B cell (primary cell): ENCODE measurements around the gene TTC28. TPM values are rescaled to one million over a fixed set of nuclear protein-coding genes. Genes with fewer than 3 reads are reported as not detected.

Experiments used
- ATAC-seq: fragments of 200-7000 bp; cut with Tn5 transposase; one replicate; pipeline ENCODE4 v1.10.0; 2021; ENCODE audit warnings: low read depth, mild to moderate bottlenecking, moderate number of reproducible peaks, moderate library complexity
- CTCF ChIA-PET: fragments of 350-600 bp; sonication (Branson Sonifier 250); formaldehyde crosslinking; loops from one replicate; lab custom pipeline; 2021; ENCODE audit warnings: antibody characterized with exemption, inconsistent platforms; lab: Charles Lee
- POLR2A ChIA-PET: fragments of 350-600 bp; sonication (Branson Sonifier 250); formaldehyde crosslinking; loops from one replicate; lab custom pipeline; 2021; ENCODE audit warnings: antibody characterized with exemption; lab: Charles Lee
- DNase-seq: peaks from one replicate; pipeline ENCODE4 v3.0.0; 2013
- H2AFZ ChIP-seq: 2 replicates; pipeline ENCODE4 v1.6.1; 2012; ENCODE audit warnings: mild to moderate bottlenecking, low read depth, low read length; ENCODE audit not compliant: insufficient read depth, poor library complexity, severe bottlenecking
- H3K27ac ChIP-seq, 2 donors: 1 replicate in 1 of 2; 2 replicates in 1 of 2; pipeline ENCODE4 v1.5.1; 2012 to 2013; ENCODE audit warnings: low read length in 2 of 2, mild to moderate bottlenecking in 2 of 2, moderate library complexity in 1 of 2
- H3K27me3 ChIP-seq, 4 experiments: fragments of 200-600 bp in 1 of 4; sonication (generic) in 1 of 4; replicated peaks in 1 of 4; 1 replicate in 2 of 4; 2 replicates in 2 of 4; pipeline versions ENCODE4 v1.6.1 to v1.7.0; 2013 to 2016; ENCODE audit warnings: low read length in 3 of 4, mild to moderate bottlenecking in 2 of 4, mixed read lengths in 1 of 4, moderate library complexity in 1 of 4; ENCODE audit not compliant: insufficient read depth in 4 of 4, control insufficient read depth in 3 of 4; ENCODE audit errors: control extremely low read depth in 1 of 4
- H3K36me3 ChIP-seq, 2 experiments: replicated peaks in 1 of 2; 1 replicate in 1 of 2; 2 replicates in 1 of 2; pipeline versions ENCODE4 v1.6.1 to v1.7.1; 2013; ENCODE audit warnings: low read length in 1 of 2; ENCODE audit not compliant: insufficient read depth in 2 of 2, control insufficient read depth in 1 of 2; ENCODE audit errors: control extremely low read depth in 1 of 2, extremely low read depth in 1 of 2
- H3K4me1 ChIP-seq, 2 donors: fragments of 200-600 bp in 1 of 2; sonication (generic) in 1 of 2; 1 replicate in 1 of 2; 2 replicates in 1 of 2; pipeline versions ENCODE4 v1.5.1 to v1.6.1; 2013 to 2017; ENCODE audit warnings: low read length in 2 of 2; ENCODE audit not compliant: control insufficient read depth in 2 of 2, insufficient read depth in 2 of 2
- H3K4me2 ChIP-seq: replicated peaks from 2 replicates; pipeline ENCODE3; 2012; ENCODE audit warnings: mild to moderate bottlenecking, low read depth, low read length; ENCODE audit not compliant: poor library complexity, severe bottlenecking
- H3K4me3 ChIP-seq, 5 experiments: fragments of 200-600 bp in 1 of 5; sonication (generic) in 1 of 5; 1 replicate in 3 of 5; 2 replicates in 2 of 5; pipeline versions ENCODE4 v1.5.1 to v1.7.0; 2011 to 2016; ENCODE audit warnings: low read length in 4 of 5, mild to moderate bottlenecking in 4 of 5, low read depth in 2 of 5, control low read depth in 1 of 5, moderate library complexity in 1 of 5; ENCODE audit not compliant: insufficient read depth in 1 of 5; ENCODE audit errors: control extremely low read depth in 1 of 5, extremely low read depth in 1 of 5
- H3K79me2 ChIP-seq: fragments of 200-600 bp; sonication (generic); one replicate; pipeline ENCODE4 v1.6.0; 2016; ENCODE audit warnings: low read length; ENCODE audit not compliant: control insufficient read depth, insufficient read depth
- H3K9ac ChIP-seq: fragments of 200-600 bp; sonication (generic); 2 replicates; pipeline ENCODE4 v1.6.1; 2017; ENCODE audit warnings: mild to moderate bottlenecking, low read length, moderate library complexity
- H3K9me3 ChIP-seq, 3 donors: one replicate each; pipeline versions ENCODE4 v1.6.1 to v1.7.1; 2013; ENCODE audit warnings: low read length in 2 of 3; ENCODE audit not compliant: control insufficient read depth in 2 of 3, insufficient read depth in 1 of 3; ENCODE audit errors: control extremely low read depth in 1 of 3
- H4K20me1 ChIP-seq: 2 replicates; pipeline ENCODE4 v1.6.0; 2012; ENCODE audit warnings: mild to moderate bottlenecking, low read length; ENCODE audit not compliant: insufficient read depth, control insufficient read depth, poor library complexity, severe bottlenecking
- H3K27ac Mint-ChIP-seq: one replicate; pipeline ENCODE4 v1.8.0; 2021; ENCODE audit warnings: mixed read lengths
- H3K27me3 Mint-ChIP-seq: one replicate; pipeline ENCODE4 v1.8.0; 2021; ENCODE audit warnings: mixed read lengths
- H3K4me1 Mint-ChIP-seq: one replicate; pipeline ENCODE4 v1.8.0; 2021; ENCODE audit warnings: mixed read lengths
- H3K4me3 Mint-ChIP-seq: one replicate; pipeline ENCODE4 v1.8.0; 2021; ENCODE audit warnings: mixed read lengths
- H3K9me3 Mint-ChIP-seq: one replicate; pipeline ENCODE4 v1.8.0; 2022; ENCODE audit warnings: mixed read lengths; ENCODE audit not compliant: insufficient read depth
- EZH2 ChIP-seq: IDR thresholded peaks from 2 replicates; pipeline ENCODE4 v1.6.1; 2012; ENCODE audit warnings: borderline replicate concordance, low read depth, mild to moderate bottlenecking, moderate library complexity, low read length; ENCODE audit not compliant: insufficient read depth, poor library complexity, severe bottlenecking
- WGBS: methylation state at CpG from one replicate; pipeline ENCODE4 v1.1.5; 2013; ENCODE audit warnings: missing lambda C conversion rate; ENCODE audit not compliant: insufficient coverage; 5-methylcytosine and 5-hydroxymethylcytosine counted together
- intact Hi-C: fragments of 100-400 bp; cut with micrococcal nuclease; formaldehyde crosslinking; loops from one replicate; pipeline ENCODE4 v1.10.0; 2022
- polyA plus RNA-seq: library from polyadenylated mRNA; depleted of rRNA; stranded (reverse); fragments of >200 nt; gene quantifications from 2 replicates; pipeline ENCODE4 v1.2.3, GENCODE V29; 2012
- total RNA-seq, 2 donors: library from RNA; stranded (reverse); fragments of 120-200 nt in 1 of 2; gene quantifications; 1 replicate in 1 of 2; 2 replicates in 1 of 2; pipeline versions ENCODE4 v1.2.3 to v1.2.4, GENCODE V29; 2013 to 2022
- TF ChIP-seq, protein P1 (sequence below): fragments of 200-600 bp; IDR thresholded peaks from one replicate; pipeline ENCODE4 v1.8.0; 2022; ENCODE audit warnings: antibody characterized with exemption, mild to moderate bottlenecking

Gene TTC28
- total and polyA plus RNA-seq, 2 donors (not counting 1 experiment from before 2014, with no cell fraction given): 4.5 to 7.3 TPM

DNA sequence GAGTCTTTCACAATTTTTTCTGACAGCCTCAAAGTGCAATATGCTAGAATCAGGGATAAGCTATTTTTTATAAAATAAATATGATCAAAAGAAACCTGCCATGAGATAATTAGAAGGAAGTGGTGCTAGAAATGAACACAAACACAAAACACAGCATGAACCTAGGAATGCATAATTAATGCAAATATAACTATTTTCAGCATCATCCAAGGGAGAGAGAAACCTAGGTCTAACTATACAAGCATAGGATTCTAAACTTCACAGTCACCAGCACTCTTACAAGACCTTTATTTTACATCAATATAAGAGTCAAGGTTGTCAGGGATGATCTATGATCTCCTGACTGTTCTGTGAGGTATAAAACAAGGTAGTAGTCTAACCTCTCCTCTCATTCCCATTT is 29.2 kb downstream of the TTC28 start:
- Histone ChIP-seq H2AFZ (no peak overlapping the region), H3K36me3 (no peaks in the 10 kb centered on the region), H3K4me2 (no peak overlapping the region), H3K9ac (no peak overlapping the region), H3K79me2 (no peaks in the 10 kb centered on the region), H3K27me3 (no peaks in the 10 kb centered on the region), H3K27ac (no peak overlapping the region), H4K20me1 (no peaks in the 10 kb centered on the region), H3K4me3 (no peak overlapping the region), H3K9me3 (peaks cover 6 to 20% (median 7%) of the 10 kb centered on the region in 3 donors), H3K4me1 (no peaks in the 10 kb centered on the region)
- intact Hi-C loops: no loop called here
- Mint-ChIP-seq H3K9me3 (no peaks in the 10 kb centered on the region), H3K27ac (no peak overlapping the region), H3K4me1 (no peaks in the 10 kb centered on the region), H3K27me3 (peaks cover 18% of the 10 kb centered on the region), H3K4me3 (no peak overlapping the region)
- no peak for DNase-seq
- ChIA-PET POLR2A (no interaction called here), CTCF (no interaction called here)
- ATAC-seq: no peak
- TF ChIP-seq EZH2: no peak
- TF ChIP-seq, protein P1, sequence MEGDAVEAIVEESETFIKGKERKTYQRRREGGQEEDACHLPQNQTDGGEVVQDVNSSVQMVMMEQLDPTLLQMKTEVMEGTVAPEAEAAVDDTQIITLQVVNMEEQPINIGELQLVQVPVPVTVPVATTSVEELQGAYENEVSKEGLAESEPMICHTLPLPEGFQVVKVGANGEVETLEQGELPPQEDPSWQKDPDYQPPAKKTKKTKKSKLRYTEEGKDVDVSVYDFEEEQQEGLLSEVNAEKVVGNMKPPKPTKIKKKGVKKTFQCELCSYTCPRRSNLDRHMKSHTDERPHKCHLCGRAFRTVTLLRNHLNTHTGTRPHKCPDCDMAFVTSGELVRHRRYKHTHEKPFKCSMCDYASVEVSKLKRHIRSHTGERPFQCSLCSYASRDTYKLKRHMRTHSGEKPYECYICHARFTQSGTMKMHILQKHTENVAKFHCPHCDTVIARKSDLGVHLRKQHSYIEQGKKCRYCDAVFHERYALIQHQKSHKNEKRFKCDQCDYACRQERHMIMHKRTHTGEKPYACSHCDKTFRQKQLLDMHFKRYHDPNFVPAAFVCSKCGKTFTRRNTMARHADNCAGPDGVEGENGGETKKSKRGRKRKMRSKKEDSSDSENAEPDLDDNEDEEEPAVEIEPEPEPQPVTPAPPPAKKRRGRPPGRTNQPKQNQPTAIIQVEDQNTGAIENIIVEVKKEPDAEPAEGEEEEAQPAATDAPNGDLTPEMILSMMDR: no peak

DNA sequence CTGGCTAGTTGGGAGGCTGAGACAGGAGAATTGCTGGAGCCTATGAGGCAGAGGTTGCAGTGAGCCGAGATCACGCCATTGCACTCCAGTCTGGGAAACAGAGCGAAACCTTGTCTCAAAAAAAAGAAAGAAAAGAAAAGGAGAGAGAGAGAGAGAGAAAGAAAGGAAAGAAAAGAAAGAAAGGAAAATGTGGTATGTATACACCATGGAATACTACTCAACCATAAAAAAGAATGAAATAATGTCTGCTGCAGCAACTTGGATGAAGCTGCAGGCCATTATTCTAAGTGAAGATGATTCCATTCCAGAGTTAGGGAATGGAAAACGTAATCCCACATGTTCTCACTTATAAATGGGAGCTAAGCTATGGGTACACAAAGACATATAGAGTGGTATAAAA is 30.8 kb downstream of the TTC28 start:
- Mint-ChIP-seq H3K9me3 (no peaks in the 10 kb centered on the region), H3K27ac (no peak overlapping the region), H3K27me3 (peaks cover 13% of the 10 kb centered on the region), H3K4me3 (no peak overlapping the region), H3K4me1 (no peaks in the 10 kb centered on the region)
- H3K4me1 ChIP-seq: no peaks in the 10 kb centered on the region
- ATAC-seq: no peak
- no peak for TF ChIP-seq EZH2
- TF ChIP-seq, protein P1: no peak
- H3K4me2 ChIP-seq: no peak overlapping the region
- intact Hi-C loops: no loop called here
- H3K9me3 ChIP-seq: peaks cover 5 to 18% (median 6%) of the 10 kb centered on the region in 3 donors
- H3K4me3 ChIP-seq: no peak overlapping the region
- H2AFZ ChIP-seq: no peak overlapping the region
- no peak overlapping the region for H3K27ac ChIP-seq
- H3K79me2 ChIP-seq: no peaks in the 10 kb centered on the region
- no peak overlapping the region for H3K9ac ChIP-seq
- 94% methylated on average over 2 of the region's 4 CpGs for WGBS
- CTCF ChIA-PET: no interaction called here
- H4K20me1 ChIP-seq: no peaks in the 10 kb centered on the region
- H3K36me3 ChIP-seq: no peaks in the 10 kb centered on the region
- no peak for DNase-seq
- POLR2A ChIA-PET: no interaction called here
- H3K27me3 ChIP-seq: no peaks in the 10 kb centered on the region
